Epithelial cell of proximal tubule (primary cell): ENCODE measurements around the gene KRTAP24-1. TPM values are rescaled to one million over a fixed set of nuclear protein-coding genes. Genes with fewer than 3 reads are reported as not detected.

Source experiments
- DNase-seq: peaks from one replicate; pipeline ENCODE4 v3.0.0-alpha.2; 2011; ENCODE audit warnings: low read depth
- H3K4me3 ChIP-seq: 2 replicates; pipeline ENCODE4 v1.5.1; 2011; ENCODE audit warnings: low read depth, mild to moderate bottlenecking, low read length
- CTCF ChIP-seq: conservative IDR thresholded peaks from 2 replicates; pipeline ENCODE4 v1.5.1; 2012; ENCODE audit warnings: low read depth, mild to moderate bottlenecking, low read length
- total RNA-seq: library from RNA; depleted of rRNA; stranded (reverse); fragments of >200 nt; gene quantifications from 2 replicates; pipeline ENCODE4 v1.2.3, GENCODE V29; 2015

The KRTAP24-1 gene
- total RNA-seq, 1 donor from 2014 or later: not detected

- TF ChIP-seq CTCF: no peak
- DNase-seq: no peak
- no peak overlapping the region for H3K4me3 ChIP-seq
Measured at GRCh38 chr21:30243691-30244090, 39.1 kb downstream of the KRTAP24-1 start.

DNA sequence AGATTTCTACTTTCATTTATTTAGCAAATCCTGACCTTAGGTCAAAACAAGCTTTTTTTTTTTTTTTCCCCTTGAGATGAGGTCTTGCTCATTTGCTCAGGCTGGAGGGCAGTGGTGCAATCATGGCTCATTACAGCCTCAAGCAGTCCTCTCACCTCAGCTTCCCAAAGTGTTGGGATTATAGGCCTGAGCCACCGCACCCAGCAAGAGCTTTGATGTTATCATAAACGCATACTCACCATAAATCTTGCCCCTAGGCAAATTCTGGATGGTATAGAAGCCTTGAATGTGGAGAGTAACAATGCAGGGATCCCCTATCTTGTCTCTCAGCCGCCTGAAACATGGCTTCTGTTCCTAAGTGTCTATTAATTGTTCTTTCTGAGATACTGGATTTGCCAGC is 42.1 kb downstream of the KRTAP24-1 start:
- TF ChIP-seq CTCF: no peak
- H3K4me3 ChIP-seq: no peak overlapping the region
- DNase-seq: no peak

DNA sequence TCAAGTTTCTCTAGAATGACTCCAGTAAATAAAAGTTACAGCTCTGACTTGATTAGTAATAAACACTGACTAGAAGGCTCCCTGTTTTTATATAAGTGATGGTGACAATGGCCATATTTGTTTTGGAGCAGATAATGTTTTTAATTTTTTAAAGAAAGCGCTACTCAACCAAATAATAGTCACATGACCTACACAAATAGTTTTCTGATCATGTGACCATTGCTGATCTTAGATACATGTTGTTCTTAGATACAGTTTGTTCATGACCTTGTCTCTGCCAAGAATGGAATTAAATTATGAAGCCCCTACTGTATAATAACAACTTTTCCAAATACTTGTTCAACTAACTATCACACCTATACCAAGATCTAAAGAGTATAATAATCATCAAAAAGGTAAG is 44.6 kb downstream of the KRTAP24-1 start:
- DNase-seq: no peak
- H3K4me3 ChIP-seq: no peak overlapping the region
- TF ChIP-seq CTCF: no peak

- peak; percentile 12 for DNase-seq
- TF ChIP-seq CTCF: no peak
- no peak overlapping the region for H3K4me3 ChIP-seq
Measured at GRCh38 chr21:30234643-30235042, 48.1 kb downstream of the KRTAP24-1 start.

- H3K4me3 ChIP-seq: no peak overlapping the region
- no peak for TF ChIP-seq CTCF
- DNase-seq: no peak
Measured at GRCh38 chr21:30234050-30234449, 48.7 kb downstream of the KRTAP24-1 start.

DNA sequence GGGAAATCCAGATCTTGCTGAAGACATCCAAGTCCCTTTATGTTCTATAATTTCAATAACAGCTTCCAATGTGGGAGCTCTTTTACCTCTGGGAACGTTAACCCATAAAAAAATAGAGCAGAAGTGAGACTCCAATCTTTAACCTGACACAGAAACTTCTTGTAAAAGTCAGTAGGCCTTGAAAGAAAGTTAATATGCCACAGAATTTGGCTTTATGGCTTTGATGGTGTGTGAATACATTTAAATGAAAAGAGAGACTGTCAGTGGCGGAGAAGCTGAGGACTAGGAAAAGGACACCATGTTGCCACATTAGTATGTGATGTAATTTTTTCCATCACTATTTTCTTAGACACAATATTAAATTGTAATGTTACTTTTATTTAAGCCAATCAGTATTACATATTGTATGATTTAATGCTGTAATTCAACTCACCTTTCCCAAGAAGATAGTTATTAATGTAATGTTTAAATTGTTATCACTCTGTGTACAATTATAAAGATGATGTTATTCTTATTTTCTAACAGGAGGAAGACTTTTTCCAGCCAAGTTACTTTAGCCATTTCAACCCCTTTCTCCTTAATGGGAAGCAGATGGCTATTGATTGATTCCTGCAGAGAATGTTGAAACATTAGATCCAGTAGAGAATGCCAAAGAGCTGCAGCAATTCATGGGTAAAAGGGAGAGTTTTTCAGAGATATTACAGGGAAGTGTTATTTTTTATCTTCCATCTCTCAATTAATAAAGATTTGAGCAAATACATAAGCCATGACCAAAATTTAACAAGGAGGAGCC is 49.3 kb downstream of the KRTAP24-1 start:
- no peak overlapping the region for H3K4me3 ChIP-seq
- no peak for TF ChIP-seq CTCF
- no peak for DNase-seq

- TF ChIP-seq CTCF: no peak
- DNase-seq: no peak
- no peak overlapping the region for H3K4me3 ChIP-seq
Measured at GRCh38 chr21:30232011-30232410, 50.7 kb downstream of the KRTAP24-1 start.
